Uterus (tissue), 2 donors: ENCODE measurements around the gene SNX8.

Experiments
- POLR2A ChIP-seq, 2 donors: fragments of 450-650 bp; IDR thresholded peaks; one replicate each; pipeline ENCODE4 v1.6.1; 2016; ENCODE audit warnings: antibody characterized with exemption in 2 of 2, mild to moderate bottlenecking in 1 of 2, moderate library complexity in 1 of 2
- TF ChIP-seq, protein P1 (sequence below), 4 experiments: fragments of 200-600 bp in 2 of 4; fragments of 450-650 bp in 2 of 4; sonication (generic) in 2 of 4; IDR thresholded peaks; one replicate each; pipeline ENCODE4 v1.5.1; 2016 to 2019; ENCODE audit warnings: antibody characterized with exemption in 4 of 4, mild to moderate bottlenecking in 2 of 4, moderate library complexity in 1 of 4

DNA sequence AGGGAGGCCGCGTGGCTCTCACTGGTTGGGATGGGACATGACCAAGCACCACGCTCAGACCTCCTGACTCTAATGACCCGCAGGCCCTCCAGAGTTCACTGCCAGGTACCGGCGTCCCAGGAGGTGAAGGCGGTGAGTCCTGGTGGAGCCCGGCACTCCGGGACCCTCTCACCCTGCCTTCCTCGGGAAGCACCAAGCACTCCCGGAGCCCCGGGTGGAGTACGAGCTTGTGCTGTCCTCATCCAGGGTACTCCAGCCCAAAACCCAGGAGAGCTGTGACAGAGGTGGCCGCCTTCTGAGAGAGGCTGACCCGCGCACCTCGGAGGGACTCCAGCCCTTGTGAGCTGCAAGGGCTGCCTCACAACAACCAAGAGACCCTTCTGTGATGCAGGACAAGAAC lies 90.9 kb downstream of the SNX8 start:
- TF ChIP-seq POLR2A (IDR thresholded peaks at IDR 0.05) = no peak
- TF ChIP-seq, protein P1, sequence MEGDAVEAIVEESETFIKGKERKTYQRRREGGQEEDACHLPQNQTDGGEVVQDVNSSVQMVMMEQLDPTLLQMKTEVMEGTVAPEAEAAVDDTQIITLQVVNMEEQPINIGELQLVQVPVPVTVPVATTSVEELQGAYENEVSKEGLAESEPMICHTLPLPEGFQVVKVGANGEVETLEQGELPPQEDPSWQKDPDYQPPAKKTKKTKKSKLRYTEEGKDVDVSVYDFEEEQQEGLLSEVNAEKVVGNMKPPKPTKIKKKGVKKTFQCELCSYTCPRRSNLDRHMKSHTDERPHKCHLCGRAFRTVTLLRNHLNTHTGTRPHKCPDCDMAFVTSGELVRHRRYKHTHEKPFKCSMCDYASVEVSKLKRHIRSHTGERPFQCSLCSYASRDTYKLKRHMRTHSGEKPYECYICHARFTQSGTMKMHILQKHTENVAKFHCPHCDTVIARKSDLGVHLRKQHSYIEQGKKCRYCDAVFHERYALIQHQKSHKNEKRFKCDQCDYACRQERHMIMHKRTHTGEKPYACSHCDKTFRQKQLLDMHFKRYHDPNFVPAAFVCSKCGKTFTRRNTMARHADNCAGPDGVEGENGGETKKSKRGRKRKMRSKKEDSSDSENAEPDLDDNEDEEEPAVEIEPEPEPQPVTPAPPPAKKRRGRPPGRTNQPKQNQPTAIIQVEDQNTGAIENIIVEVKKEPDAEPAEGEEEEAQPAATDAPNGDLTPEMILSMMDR (IDR thresholded peaks at IDR 0.05) = no peak
